Measurements from ENCODE around the gene GPAT3.

DNA sequence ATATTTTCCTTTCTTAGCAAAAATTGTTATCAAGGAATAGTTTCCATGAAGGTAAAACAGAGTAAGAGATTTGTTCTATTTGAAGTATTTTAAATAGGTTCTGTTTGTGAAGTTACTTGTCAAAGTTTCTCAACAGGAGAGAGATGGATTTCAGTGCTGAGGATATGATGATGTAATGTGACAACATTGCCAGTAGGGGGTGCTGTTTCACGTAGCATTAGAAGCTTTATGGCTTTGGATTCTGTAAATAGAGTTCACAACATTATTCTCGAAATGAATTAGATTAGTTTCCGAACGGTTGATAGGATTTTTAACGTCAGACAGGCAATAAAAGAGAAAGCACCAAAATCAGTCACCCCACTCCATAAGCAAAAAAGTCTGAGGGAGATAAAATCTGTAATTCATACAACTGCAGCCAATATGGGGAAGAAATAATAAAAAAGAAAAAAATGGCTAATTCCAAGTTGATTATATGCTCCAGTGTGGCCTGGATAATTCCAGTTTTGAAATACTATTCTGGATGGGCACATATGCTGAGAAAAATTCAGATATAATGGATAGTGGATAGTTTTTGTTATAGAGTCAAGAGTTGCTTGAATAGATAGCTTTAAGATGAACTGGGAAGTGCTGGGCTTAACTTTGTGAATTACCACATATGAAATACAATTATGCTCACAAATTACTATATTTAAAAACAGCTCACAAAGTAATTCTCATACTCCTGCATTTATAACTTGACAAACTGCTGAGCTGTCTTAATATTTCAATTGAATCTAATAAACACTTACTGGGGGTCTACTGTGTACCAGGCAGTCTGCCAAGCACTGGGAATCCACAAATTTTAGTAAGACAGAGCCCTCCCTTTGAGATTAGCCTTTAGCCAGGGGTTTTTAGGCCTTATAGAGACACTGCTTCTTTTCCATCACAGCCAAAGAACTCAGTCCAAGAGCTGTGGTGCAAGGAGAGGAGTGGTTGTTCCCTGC, 109.1 kb downstream of the GPAT3 start:
- TF ChIP-seq POLR2A (IDR thresholded peaks at IDR 0.05), result no peak
- TF ChIP-seq, protein P1, sequence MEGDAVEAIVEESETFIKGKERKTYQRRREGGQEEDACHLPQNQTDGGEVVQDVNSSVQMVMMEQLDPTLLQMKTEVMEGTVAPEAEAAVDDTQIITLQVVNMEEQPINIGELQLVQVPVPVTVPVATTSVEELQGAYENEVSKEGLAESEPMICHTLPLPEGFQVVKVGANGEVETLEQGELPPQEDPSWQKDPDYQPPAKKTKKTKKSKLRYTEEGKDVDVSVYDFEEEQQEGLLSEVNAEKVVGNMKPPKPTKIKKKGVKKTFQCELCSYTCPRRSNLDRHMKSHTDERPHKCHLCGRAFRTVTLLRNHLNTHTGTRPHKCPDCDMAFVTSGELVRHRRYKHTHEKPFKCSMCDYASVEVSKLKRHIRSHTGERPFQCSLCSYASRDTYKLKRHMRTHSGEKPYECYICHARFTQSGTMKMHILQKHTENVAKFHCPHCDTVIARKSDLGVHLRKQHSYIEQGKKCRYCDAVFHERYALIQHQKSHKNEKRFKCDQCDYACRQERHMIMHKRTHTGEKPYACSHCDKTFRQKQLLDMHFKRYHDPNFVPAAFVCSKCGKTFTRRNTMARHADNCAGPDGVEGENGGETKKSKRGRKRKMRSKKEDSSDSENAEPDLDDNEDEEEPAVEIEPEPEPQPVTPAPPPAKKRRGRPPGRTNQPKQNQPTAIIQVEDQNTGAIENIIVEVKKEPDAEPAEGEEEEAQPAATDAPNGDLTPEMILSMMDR (IDR thresholded peaks at IDR 0.05), result peak in 5 of 7 experiments; percentile 73 to 92 (median 84)
- TF ChIP-seq POLR2AphosphoS5 (IDR thresholded peaks at IDR 0.05), result no peak
- no peak for TF ChIP-seq EP300 (IDR thresholded peaks at IDR 0.05)
